Activated T-helper 17 cell treated with anti-CD3 and anti-CD28 coated beads, Interleukin-2, amount 50 U/mL, for 72 hours (primary cell): ENCODE results near the gene ZMYND8. TPM values are rescaled to one million over a fixed set of nuclear protein-coding genes. Genes with fewer than 3 reads are reported as not detected.

ENCODE experiments used
- ATAC-seq: fragments of 150-1000 bp; cut with Tn5 transposase; replicated peaks from 2 replicates; pipeline ENCODE4 v1.10.0; 2021; ENCODE audit warnings: mild to moderate bottlenecking, moderate library complexity
- H3K27ac Mint-ChIP-seq: one replicate; pipeline ENCODE4 v1.8.0; 2022; ENCODE audit warnings: mixed read lengths
- H3K27me3 Mint-ChIP-seq: one replicate; pipeline ENCODE4 v1.8.0; 2022; ENCODE audit warnings: mixed read lengths
- H3K36me3 Mint-ChIP-seq: one replicate; pipeline ENCODE4 v1.8.0; 2022; ENCODE audit warnings: low read depth, mild to moderate bottlenecking, mixed read lengths
- H3K4me1 Mint-ChIP-seq: one replicate; pipeline ENCODE4 v1.8.0; 2022; ENCODE audit warnings: mixed read lengths
- H3K4me3 Mint-ChIP-seq: one replicate; pipeline ENCODE4 v1.8.0; 2022; ENCODE audit warnings: mild to moderate bottlenecking, mixed read lengths
- H3K9me3 Mint-ChIP-seq: one replicate; pipeline ENCODE4 v1.8.0; 2022; ENCODE audit warnings: mixed read lengths
- total RNA-seq, 2 donors: library from RNA; stranded (reverse); gene quantifications; one replicate each; pipeline ENCODE4 v1.2.3, GENCODE V29; 2022

The ZMYND8 gene
- total RNA-seq, 2 donors from 2014 or later = 35.3 to 39.4 TPM

GRCh38 chr20:47319517-47320252, 36.8 kb downstream of the ZMYND8 start:
- Mint-ChIP-seq H3K27me3 (no peaks in the 10 kb centered on the region), H3K9me3 (no peaks in the 10 kb centered on the region), H3K36me3 (peaks cover 13% of the 10 kb centered on the region), H3K4me3 (peak overlapping the region; percentile 80), H3K27ac (peak overlapping the region; percentile 95), H3K4me1 (peaks cover 36% of the 10 kb centered on the region)
- no peak for ATAC-seq

DNA sequence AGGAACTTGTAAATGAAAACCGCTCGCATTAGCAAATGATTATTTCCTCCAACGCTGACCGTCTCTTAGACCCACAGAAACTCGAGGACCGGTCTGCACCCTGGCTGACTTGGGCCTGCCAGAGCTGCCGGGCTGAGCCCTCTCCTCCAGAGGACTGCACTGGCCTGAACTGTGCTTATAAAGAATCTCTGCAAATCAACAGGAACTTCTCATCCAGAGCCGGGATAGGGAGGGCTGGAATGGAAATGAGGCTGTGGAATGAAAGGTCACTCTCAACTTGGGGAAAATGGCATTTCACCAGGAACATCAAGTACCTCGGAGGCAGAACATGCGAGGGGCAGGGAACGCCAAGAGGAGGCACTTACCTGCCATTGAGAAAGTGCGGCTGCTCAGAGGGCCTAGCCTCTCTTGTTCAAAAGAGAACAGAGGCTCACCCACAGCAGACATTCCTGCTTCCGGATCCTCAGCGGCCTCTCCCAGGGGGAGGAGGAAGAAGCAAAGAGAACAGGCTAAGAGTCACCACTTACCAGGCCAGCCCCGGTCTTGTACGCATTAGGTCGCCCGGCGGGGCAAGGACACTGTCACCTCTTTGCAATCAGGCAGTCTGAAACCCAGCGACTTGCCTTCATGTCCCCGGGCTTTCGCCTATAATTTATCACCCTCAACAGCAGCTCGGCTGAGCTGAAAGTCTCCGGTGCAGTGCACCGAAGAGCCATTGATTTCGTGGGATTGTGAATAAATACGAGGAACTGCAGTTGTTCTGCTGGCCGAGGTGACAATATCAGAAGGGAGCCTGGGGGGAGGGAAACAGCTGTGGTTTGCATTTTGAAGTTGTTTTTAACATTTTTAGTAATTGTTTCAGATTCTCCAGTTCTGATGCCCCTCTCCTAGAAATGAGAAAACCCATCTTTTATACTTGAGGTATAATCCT, 37.6 kb downstream of the ZMYND8 start:
- no peaks in the 10 kb centered on the region for H3K9me3 Mint-ChIP-seq
- H3K27ac Mint-ChIP-seq = peak overlapping the region; percentile 95
- peaks cover 13% of the 10 kb centered on the region for H3K36me3 Mint-ChIP-seq
- peak; percentile 22 for ATAC-seq
- no peaks in the 10 kb centered on the region for H3K27me3 Mint-ChIP-seq
- peak overlapping the region; percentile 80 for H3K4me3 Mint-ChIP-seq
- peaks cover 32% of the 10 kb centered on the region for H3K4me1 Mint-ChIP-seq

DNA sequence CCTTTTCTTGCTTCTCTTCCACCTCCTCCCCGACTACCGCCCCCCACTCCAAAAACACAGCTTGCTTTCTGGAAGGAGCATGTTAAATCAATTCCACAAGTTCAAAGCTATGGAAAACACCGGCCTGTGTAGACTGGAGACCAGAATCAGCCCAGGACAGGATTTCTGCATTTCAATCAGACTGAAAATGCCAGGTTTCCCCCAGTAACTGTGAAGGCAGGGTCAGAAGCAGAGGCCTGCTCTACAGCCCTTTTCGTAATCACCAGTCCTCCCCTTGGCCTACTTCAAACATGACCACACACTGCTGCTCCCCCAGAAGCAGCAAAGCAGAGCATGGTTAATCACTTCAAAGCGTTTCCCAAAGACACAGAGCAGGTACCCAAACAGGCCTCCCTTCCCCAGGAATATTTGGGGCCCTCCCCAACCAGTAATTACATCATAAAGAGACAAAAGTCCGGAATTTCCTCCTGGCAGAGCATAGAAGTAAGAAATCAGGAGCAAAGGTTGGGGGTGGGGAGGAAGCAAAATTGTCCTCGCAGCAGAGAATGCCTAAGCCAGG, 38.4 kb downstream of the ZMYND8 start:
- Mint-ChIP-seq H3K27ac (peak overlapping the region; percentile 95), H3K4me1 (peaks cover 32% of the 10 kb centered on the region), H3K4me3 (peak overlapping the region; percentile 80), H3K27me3 (no peaks in the 10 kb centered on the region), H3K9me3 (no peaks in the 10 kb centered on the region), H3K36me3 (peaks cover 13% of the 10 kb centered on the region)
- no peak for ATAC-seq

- Mint-ChIP-seq H3K9me3 (no peaks in the 10 kb centered on the region), H3K36me3 (peaks cover 19% of the 10 kb centered on the region), H3K4me3 (peak overlapping the region; percentile 80), H3K4me1 (peaks cover 36% of the 10 kb centered on the region), H3K27ac (peak overlapping the region; percentile 95), H3K27me3 (no peaks in the 10 kb centered on the region)
- ATAC-seq = peak; percentile 93
Observed at GRCh38 chr20:47317127-47317895, 39.2 kb downstream of the ZMYND8 start.

- H3K27ac Mint-ChIP-seq = peak overlapping the region; percentile 95
- peaks cover 36% of the 10 kb centered on the region for H3K4me1 Mint-ChIP-seq
- no peaks in the 10 kb centered on the region for H3K9me3 Mint-ChIP-seq
- peak overlapping the region; percentile 80 for H3K4me3 Mint-ChIP-seq
- no peaks in the 10 kb centered on the region for H3K27me3 Mint-ChIP-seq
- no peak for ATAC-seq
- peaks cover 25% of the 10 kb centered on the region for H3K36me3 Mint-ChIP-seq
Observed at GRCh38 chr20:47316776-47317126, 39.7 kb downstream of the ZMYND8 start.

DNA sequence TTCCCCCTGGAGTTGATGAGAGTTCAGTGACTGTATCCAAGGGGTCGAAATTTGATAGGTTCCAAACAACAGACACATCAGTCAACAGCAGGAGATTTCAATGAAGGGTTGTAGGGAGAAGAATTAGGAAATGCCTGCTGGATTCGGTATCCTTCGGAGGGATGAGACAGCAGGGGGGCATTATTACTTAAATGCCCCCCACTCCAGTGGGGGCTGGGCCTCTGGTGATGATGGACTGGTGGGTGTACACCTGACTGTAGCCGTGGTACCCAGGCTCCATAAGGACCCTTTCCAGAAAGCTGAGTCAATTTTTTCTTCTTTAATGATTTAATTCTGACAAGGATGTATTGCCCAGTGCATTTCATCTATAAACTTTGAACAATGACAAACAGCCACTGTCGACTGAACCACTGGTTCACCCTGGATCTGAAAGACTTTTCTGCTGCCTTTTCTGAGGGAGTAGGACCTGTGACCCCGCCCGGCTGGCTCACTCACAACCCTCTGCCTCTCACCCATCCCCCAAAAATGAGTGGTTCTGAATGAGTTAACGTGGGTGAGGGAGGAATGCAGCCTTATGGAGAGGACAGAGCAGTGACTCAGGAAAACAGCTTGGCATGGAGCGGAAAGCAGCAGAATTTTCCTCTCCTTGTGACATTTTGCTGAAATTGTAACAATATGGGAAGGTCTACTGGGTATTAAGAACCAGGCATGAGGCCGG, 41.0 kb downstream of the ZMYND8 start:
- Mint-ChIP-seq H3K36me3 (peaks cover 35% of the 10 kb centered on the region), H3K4me1 (peaks cover 28% of the 10 kb centered on the region), H3K4me3 (peak overlapping the region; percentile 31), H3K9me3 (no peaks in the 10 kb centered on the region), H3K27ac (peak overlapping the region; percentile 95), H3K27me3 (no peaks in the 10 kb centered on the region)
- ATAC-seq = no peak

DNA sequence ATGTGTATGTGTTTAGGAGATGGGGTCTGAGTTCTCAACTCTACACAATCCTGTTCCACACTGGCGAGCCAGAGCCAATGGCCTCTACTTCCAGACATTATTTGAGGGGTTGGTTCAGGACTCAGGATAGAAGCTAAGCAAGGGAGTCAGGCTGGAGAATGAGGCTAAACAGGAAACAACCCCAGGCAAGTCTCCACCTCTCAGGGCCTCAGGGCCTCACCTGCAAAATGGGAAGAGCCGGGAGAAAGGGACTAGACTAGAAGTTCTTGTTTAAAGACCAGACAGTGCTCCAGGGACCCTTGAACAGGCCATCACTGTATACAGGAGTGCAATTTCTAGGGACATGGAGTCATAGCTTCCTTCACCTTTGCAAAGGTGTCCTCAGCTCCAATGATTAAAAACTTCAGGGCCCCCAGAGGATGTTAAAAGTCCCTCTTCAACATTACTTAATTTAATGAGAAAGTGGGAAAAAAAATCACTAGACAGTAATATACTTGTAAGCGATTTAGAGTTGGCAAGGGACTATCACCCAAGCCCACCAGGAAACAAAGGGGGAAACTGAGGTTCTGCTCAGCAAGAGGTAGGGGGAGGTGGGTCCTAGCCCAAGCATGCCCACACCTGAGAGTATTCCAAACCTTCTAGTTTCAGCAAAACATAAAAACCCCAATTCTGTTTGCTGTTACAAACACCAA, 41.7 kb downstream of the ZMYND8 start:
- H3K4me1 Mint-ChIP-seq = peaks cover 24% of the 10 kb centered on the region
- H3K9me3 Mint-ChIP-seq = no peaks in the 10 kb centered on the region
- H3K36me3 Mint-ChIP-seq = peaks cover 42% of the 10 kb centered on the region
- peak overlapping the region; percentile 95 for H3K27ac Mint-ChIP-seq
- no peak for ATAC-seq
- H3K4me3 Mint-ChIP-seq = no peak overlapping the region
- H3K27me3 Mint-ChIP-seq = no peaks in the 10 kb centered on the region

DNA sequence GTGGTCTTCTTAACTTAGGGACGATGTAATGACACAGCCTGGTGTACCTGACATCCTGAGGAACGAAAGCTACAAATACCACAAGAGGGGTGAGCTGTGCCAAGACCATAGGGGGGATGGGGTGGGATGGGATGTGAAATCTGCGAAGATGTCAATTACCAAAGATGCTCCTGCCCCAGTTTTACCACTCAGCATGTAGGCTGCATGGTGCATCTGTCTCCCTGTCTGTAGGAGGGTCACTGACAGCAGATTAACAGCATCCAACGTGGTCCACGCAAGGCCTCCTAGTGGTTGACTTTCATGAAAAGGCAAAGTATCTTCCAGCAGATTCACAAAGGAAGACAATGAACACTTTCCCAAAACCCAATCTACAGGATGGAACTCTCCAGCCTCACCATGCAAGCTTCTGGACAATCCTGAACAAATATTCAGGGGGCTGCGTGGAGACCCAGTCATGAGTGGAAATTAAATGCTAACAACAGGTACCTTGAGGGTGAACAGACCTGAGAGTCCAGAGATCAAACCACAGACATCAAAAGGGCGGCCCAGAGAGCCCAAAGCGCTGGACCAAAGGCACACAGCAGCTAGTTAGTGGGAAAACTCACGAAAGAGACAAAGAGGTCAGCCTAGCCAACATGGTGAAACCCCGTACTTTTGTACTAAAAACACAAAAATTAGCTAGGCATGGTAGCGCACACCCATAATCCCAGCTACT, 44.4 kb downstream of the ZMYND8 start:
- Mint-ChIP-seq H3K27me3 (no peaks in the 10 kb centered on the region), H3K36me3 (peaks cover 53% of the 10 kb centered on the region), H3K4me1 (peaks cover 10% of the 10 kb centered on the region)

GRCh38 chr20:47311211-47311610, 45.3 kb downstream of the ZMYND8 start:
- H3K4me3 Mint-ChIP-seq = no peak overlapping the region
- H3K4me1 Mint-ChIP-seq = peaks cover 15% of the 10 kb centered on the region
- peak overlapping the region; percentile 34 for H3K27ac Mint-ChIP-seq
- no peaks in the 10 kb centered on the region for H3K9me3 Mint-ChIP-seq
- peaks cover 61% of the 10 kb centered on the region for H3K36me3 Mint-ChIP-seq
- no peaks in the 10 kb centered on the region for H3K27me3 Mint-ChIP-seq
- no peak for ATAC-seq

More for the DNA sequence above, 44.4 kb downstream of the ZMYND8 start:
- Mint-ChIP-seq H3K9me3 (no peaks in the 10 kb centered on the region), H3K27ac (no peak overlapping the region), H3K4me3 (no peak overlapping the region)
- ATAC-seq = no peak

- H3K27ac Mint-ChIP-seq = peak overlapping the region; percentile 34
- peaks cover 66% of the 10 kb centered on the region for H3K36me3 Mint-ChIP-seq
- H3K4me3 Mint-ChIP-seq = no peak overlapping the region
- H3K4me1 Mint-ChIP-seq = peaks cover 14% of the 10 kb centered on the region
- ATAC-seq = no peak
- no peaks in the 10 kb centered on the region for H3K27me3 Mint-ChIP-seq
- H3K9me3 Mint-ChIP-seq = no peaks in the 10 kb centered on the region
Observed at GRCh38 chr20:47310729-47311128, 45.8 kb downstream of the ZMYND8 start.

DNA sequence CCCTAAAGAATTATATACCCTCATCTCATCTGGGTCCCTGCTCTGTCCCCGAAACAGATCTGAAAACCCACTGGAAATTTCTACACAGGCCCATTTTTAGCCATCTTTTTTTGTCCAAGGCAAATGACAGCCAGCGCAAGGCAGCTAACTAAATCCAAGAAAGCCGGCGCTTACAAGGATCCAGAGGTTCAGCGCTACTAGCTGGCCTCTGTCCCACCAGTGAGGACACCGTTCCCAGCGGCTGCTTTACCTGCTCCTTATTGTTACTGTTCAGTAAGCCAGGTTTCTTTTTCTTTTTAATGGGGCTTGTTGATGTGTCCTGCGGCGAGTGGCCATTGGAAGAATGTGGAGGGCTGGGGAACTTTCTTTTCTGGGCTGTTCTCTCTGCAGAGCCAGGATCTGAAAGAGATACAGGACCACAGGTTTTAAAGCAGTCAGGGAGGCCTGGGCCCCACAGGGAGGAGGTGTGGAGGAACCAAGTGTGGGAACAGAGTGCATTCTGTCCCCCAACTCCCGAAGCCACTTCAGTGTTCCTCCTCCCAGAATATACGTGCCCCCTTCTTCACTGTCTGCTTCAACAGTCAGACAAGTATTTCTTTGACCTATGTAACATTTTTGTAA, 46.6 kb downstream of the ZMYND8 start:
- no peaks in the 10 kb centered on the region for H3K9me3 Mint-ChIP-seq
- H3K4me3 Mint-ChIP-seq = no peak overlapping the region
- peaks cover 70% of the 10 kb centered on the region for H3K36me3 Mint-ChIP-seq
- no peak for ATAC-seq
- H3K4me1 Mint-ChIP-seq = peaks cover 14% of the 10 kb centered on the region
- no peak overlapping the region for H3K27ac Mint-ChIP-seq
- no peaks in the 10 kb centered on the region for H3K27me3 Mint-ChIP-seq

- no peaks in the 10 kb centered on the region for H3K9me3 Mint-ChIP-seq
- H3K36me3 Mint-ChIP-seq = peaks cover 75% of the 10 kb centered on the region
- no peak overlapping the region for H3K4me3 Mint-ChIP-seq
- H3K27me3 Mint-ChIP-seq = no peaks in the 10 kb centered on the region
- peaks cover 14% of the 10 kb centered on the region for H3K4me1 Mint-ChIP-seq
- no peak for ATAC-seq
- H3K27ac Mint-ChIP-seq = no peak overlapping the region
Observed at GRCh38 chr20:47309394-47309793, 47.1 kb downstream of the ZMYND8 start.
